Activated T-cell treated with anti-CD3 and anti-CD28 coated beads for 1 hour (primary cell): Measurements from ENCODE around the gene SNCAIP.

Source experiments
- DNase-seq: peaks from one replicate; pipeline ENCODE4 v3.0.0-alpha.2; 2020; ENCODE audit warnings: low read depth

The SNCAIP gene

GRCh38 chr5:122507581-122507980 is 195.5 kb downstream of the SNCAIP start:
- DNase-seq, result no peak

- DNase-seq, result no peak
Measured at GRCh38 chr5:122508623-122509022, 196.6 kb downstream of the SNCAIP start.
